ENCODE measurements around the gene DUOX1.

Gene DUOX1

GRCh38 chr15:45143946-45144345 lies 14.2 kb downstream of the DUOX1 start:
- DNase-seq: no peak

GRCh38 chr15:45144775-45145174 lies 15.0 kb downstream of the DUOX1 start:
- no peak for DNase-seq

- DNase-seq: no peak
Observed at GRCh38 chr15:45146405-45146804, 16.6 kb downstream of the DUOX1 start.

- no peak for DNase-seq
Observed at GRCh38 chr15:45147606-45148005, 17.8 kb downstream of the DUOX1 start.

GRCh38 chr15:45148076-45149059 lies 18.6 kb downstream of the DUOX1 start:
- DNase-seq: no peak

GRCh38 chr15:45149060-45149459 lies 19.3 kb downstream of the DUOX1 start:
- DNase-seq: no peak

- no peak for DNase-seq
Observed at GRCh38 chr15:45150481-45150880, 20.7 kb downstream of the DUOX1 start.

GRCh38 chr15:45150997-45151396 lies 21.2 kb downstream of the DUOX1 start:
- no peak for DNase-seq

- DNase-seq: no peak
Observed at GRCh38 chr15:45151998-45152828, 22.4 kb downstream of the DUOX1 start.

- no peak for DNase-seq
Observed at GRCh38 chr15:45155739-45156138, 25.9 kb downstream of the DUOX1 start.

GRCh38 chr15:45156744-45157455 lies 27.1 kb downstream of the DUOX1 start:
- DNase-seq: no peak

GRCh38 chr15:45157974-45158373 lies 28.2 kb downstream of the DUOX1 start:
- no peak for DNase-seq

GRCh38 chr15:45161666-45162065 lies 31.9 kb downstream of the DUOX1 start:
- DNase-seq: no peak

- DNase-seq: peak; percentile 69 to 71
Observed at GRCh38 chr15:45162771-45163507, 33.1 kb downstream of the DUOX1 start.

GRCh38 chr15:45163508-45163856 lies 33.7 kb downstream of the DUOX1 start:
- DNase-seq: no peak

- DNase-seq: no peak
Observed at GRCh38 chr15:45164914-45165313, 35.1 kb downstream of the DUOX1 start.

- DNase-seq: no peak
Observed at GRCh38 chr15:45165536-45165935, 35.7 kb downstream of the DUOX1 start.

- peak; percentile 87 for DNase-seq
Observed at GRCh38 chr15:45166834-45167630, 37.2 kb downstream of the DUOX1 start.

GRCh38 chr15:45167631-45168205 lies 37.9 kb downstream of the DUOX1 start:
- no peak for DNase-seq

- DNase-seq: no peak
Observed at GRCh38 chr15:45168286-45168685, 38.5 kb downstream of the DUOX1 start.

All from CD4-positive, alpha-beta T cell treated with Interferon alpha-2 for 1 hour (primary cell).